Progenitor cell of endocrine pancreas (in vitro differentiated cells): ENCODE data around the gene CHAC1. TPM values are rescaled to one million over a fixed set of nuclear protein-coding genes. Genes with fewer than 3 reads are reported as not detected.

Source experiments
- DNase-seq: peaks from one replicate; pipeline ENCODE4 v3.0.0; 2021; ENCODE audit warnings: low spot score; ENCODE audit not compliant: unreplicated experiment
- H3K27ac Mint-ChIP-seq: 2 replicates; pipeline ENCODE4 v1.8.0; 2021; ENCODE audit warnings: mild to moderate bottlenecking, moderate library complexity, mixed read lengths
- H3K27me3 Mint-ChIP-seq: 2 replicates; pipeline ENCODE4 v1.8.0; 2021; ENCODE audit warnings: mixed read lengths
- H3K36me3 Mint-ChIP-seq: 2 replicates; pipeline ENCODE4 v1.8.0; 2022; ENCODE audit warnings: mixed read lengths; ENCODE audit not compliant: insufficient read depth
- H3K4me1 Mint-ChIP-seq: 2 replicates; pipeline ENCODE4 v1.8.0; 2021; ENCODE audit warnings: low read depth, mixed read lengths
- H3K4me3 Mint-ChIP-seq: 2 replicates; pipeline ENCODE4 v1.8.0; 2021; ENCODE audit warnings: low read depth, mild to moderate bottlenecking, moderate library complexity, mixed read lengths
- H3K9me3 Mint-ChIP-seq: 2 replicates; pipeline ENCODE4 v1.8.0; 2021; ENCODE audit warnings: low read depth, mixed read lengths
- CTCF ChIP-seq: fragments of 200-600 bp; sonication (generic); IDR thresholded peaks from one replicate; pipeline ENCODE4 v1.5.0; 2021; ENCODE audit warnings: antibody characterized with exemption, mild to moderate bottlenecking; ENCODE audit not compliant: unreplicated experiment
- total RNA-seq: library from RNA; stranded (reverse); gene quantifications from 2 replicates; pipeline ENCODE4 v1.2.1, GENCODE V29; 2021

CHAC1 gene
- total RNA-seq, 1 donor from 2014 or later: 14.4 TPM

- Mint-ChIP-seq H3K27me3 (peaks cover 12% of the 10 kb centered on the region), H3K27ac (no peak overlapping the region), H3K9me3 (no peaks in the 10 kb centered on the region), H3K4me1 (peaks cover 11% of the 10 kb centered on the region), H3K4me3 (no peak overlapping the region), H3K36me3 (no peaks in the 10 kb centered on the region)
- TF ChIP-seq CTCF: no peak
- no peak for DNase-seq
Observed at GRCh38 chr15:40914013-40914412, 39.3 kb upstream of the CHAC1 start.

- Mint-ChIP-seq H3K36me3 (no peaks in the 10 kb centered on the region), H3K4me3 (no peak overlapping the region), H3K9me3 (no peaks in the 10 kb centered on the region), H3K27me3 (peaks cover 12% of the 10 kb centered on the region), H3K27ac (no peak overlapping the region), H3K4me1 (peaks cover 11% of the 10 kb centered on the region)
- DNase-seq: no peak
- TF ChIP-seq CTCF: peak; percentile 29
Observed at GRCh38 chr15:40914486-40914885, 38.8 kb upstream of the CHAC1 start.

- Mint-ChIP-seq H3K36me3 (no peaks in the 10 kb centered on the region), H3K27ac (no peak overlapping the region), H3K4me1 (peaks cover 9% of the 10 kb centered on the region), H3K4me3 (no peak overlapping the region), H3K9me3 (no peaks in the 10 kb centered on the region), H3K27me3 (peaks cover 17% of the 10 kb centered on the region)
- DNase-seq: no peak
- no peak for TF ChIP-seq CTCF
Observed at GRCh38 chr15:40915116-40915661, 38.1 kb upstream of the CHAC1 start.

- no peak for TF ChIP-seq CTCF
- no peaks in the 10 kb centered on the region for H3K36me3 Mint-ChIP-seq
- no peak overlapping the region for H3K4me3 Mint-ChIP-seq
- H3K9me3 Mint-ChIP-seq: no peaks in the 10 kb centered on the region
- H3K4me1 Mint-ChIP-seq: peaks cover 9% of the 10 kb centered on the region
- no peak overlapping the region for H3K27ac Mint-ChIP-seq
- no peak for DNase-seq
- peaks cover 20% of the 10 kb centered on the region for H3K27me3 Mint-ChIP-seq
Observed at GRCh38 chr15:40915679-40916078, 37.6 kb upstream of the CHAC1 start.

GRCh38 chr15:40917585-40917984 is 35.7 kb upstream of the CHAC1 start:
- H3K4me1 Mint-ChIP-seq: peaks cover 11% of the 10 kb centered on the region
- H3K36me3 Mint-ChIP-seq: no peaks in the 10 kb centered on the region
- H3K4me3 Mint-ChIP-seq: no peak overlapping the region
- H3K27ac Mint-ChIP-seq: no peak overlapping the region
- DNase-seq: no peak
- H3K27me3 Mint-ChIP-seq: peaks cover 33% of the 10 kb centered on the region
- H3K9me3 Mint-ChIP-seq: no peaks in the 10 kb centered on the region
- no peak for TF ChIP-seq CTCF
